Endothelial cell of umbilical vein (primary cell): ENCODE data around the gene STMN1. TPM values are rescaled to one million over a fixed set of nuclear protein-coding genes. Genes with fewer than 3 reads are reported as not detected.

ENCODE experiments used
- BruUV-seq: library from RNA; stranded (reverse); fragments of 400-500 nt; replicated peaks from 2 replicates; lab custom pipeline; 2021; lab: Mats Ljungman, UMichigan
- CTCF ChIA-PET: fragments of 300-600, 350-600 bp; sonication (Branson Sonifier 250); formaldehyde crosslinking; loops from one replicate; lab custom pipeline; 2021; ENCODE audit warnings: antibody characterized with exemption, inconsistent platforms; lab: Charles Lee
- POLR2A ChIA-PET: fragments of 300-600, 350-600 bp; sonication (Branson Sonifier 250); formaldehyde crosslinking; loops from one replicate; lab custom pipeline; 2021; ENCODE audit warnings: antibody characterized with exemption, inconsistent platforms; lab: Charles Lee
- DNase-seq: peaks from one replicate; pipeline ENCODE4 v3.0.0-alpha.2; 2011; ENCODE audit warnings: low read depth, low spot score
- FAIRE-seq: peaks from 2 replicates; lab custom pipeline; 2011; peaks lifted over from hg19 to GRCh38; lab: Jason Lieb, UNC
- H2AFZ ChIP-seq: 2 replicates; pipeline ENCODE4 v1.6.0; 2012; ENCODE audit warnings: low read depth, low read length, control low read depth, inconsistent platforms
- H3K27ac ChIP-seq: 2 replicates; pipeline ENCODE4 v1.5.1; 2011; ENCODE audit warnings: low read depth, mild to moderate bottlenecking, control low read depth, low read length, moderate library complexity; ENCODE audit not compliant: insufficient read depth
- H3K27me3 ChIP-seq, 2 experiments: 2 replicates each; pipeline versions ENCODE4 v1.6.0 to v1.6.1; 2011; ENCODE audit warnings: low read length in 2 of 2, mixed read lengths in 1 of 2; ENCODE audit not compliant: control insufficient read depth in 2 of 2, insufficient read depth in 2 of 2
- H3K36me3 ChIP-seq, 2 experiments: 2 replicates in 1 of 2; 3 replicates in 1 of 2; pipeline ENCODE4 v1.5.1; 2011; ENCODE audit warnings: low read length in 2 of 2, mild to moderate bottlenecking in 1 of 2, moderate library complexity in 1 of 2; ENCODE audit not compliant: control insufficient read depth in 2 of 2, insufficient read depth in 2 of 2; ENCODE audit errors: extremely low read depth in 1 of 2
- H3K4me1 ChIP-seq: 3 replicates; pipeline ENCODE4 v1.5.1; 2011; ENCODE audit warnings: mild to moderate bottlenecking, low read length; ENCODE audit not compliant: control insufficient read depth, insufficient read depth; ENCODE audit errors: extremely low read depth
- H3K4me2 ChIP-seq: 2 replicates; pipeline ENCODE4 v1.6.1; 2011; ENCODE audit warnings: low read length, control low read depth, mixed read lengths; ENCODE audit not compliant: insufficient read depth
- H3K4me3 ChIP-seq, 3 experiments: fragments of 200-600 bp in 1 of 3; sonication (generic), shearing (Covaris generic) in 1 of 3; replicated peaks in 1 of 3; 2 replicates each; pipeline ENCODE4 v1.5.1; 2011 to 2016; ENCODE audit warnings: control low read depth in 3 of 3, low read length in 3 of 3, mild to moderate bottlenecking in 2 of 3, inconsistent platforms in 1 of 3, low read depth in 1 of 3, moderate library complexity in 1 of 3; ENCODE audit not compliant: insufficient read depth in 1 of 3
- H3K79me2 ChIP-seq: 2 replicates; pipeline ENCODE4 v1.6.0; 2012; ENCODE audit warnings: low read length, inconsistent platforms; ENCODE audit not compliant: control insufficient read depth, insufficient read depth
- H3K9ac ChIP-seq: replicated peaks from 2 replicates; pipeline ENCODE3; 2011; ENCODE audit warnings: low read length, control low read depth; ENCODE audit not compliant: insufficient read depth; ENCODE audit errors: extremely low read depth
- H3K9me1 ChIP-seq: replicated peaks from 3 replicates; pipeline ENCODE4 v1.6.0; 2011; ENCODE audit warnings: mild to moderate bottlenecking, low read length; ENCODE audit not compliant: control insufficient read depth, insufficient read depth; ENCODE audit errors: extremely low read depth
- H3K9me3 ChIP-seq: replicated peaks from 2 replicates; pipeline ENCODE4 v1.5.1; 2012; ENCODE audit warnings: low read length, inconsistent platforms; ENCODE audit not compliant: control insufficient read depth, insufficient read depth
- H4K20me1 ChIP-seq: replicated peaks from 2 replicates; pipeline ENCODE3; 2011; ENCODE audit warnings: mild to moderate bottlenecking, low read length; ENCODE audit not compliant: control insufficient read depth, insufficient read depth; ENCODE audit errors: extremely low read depth
- CTCF ChIP-seq, 2 donors: IDR thresholded peaks; 1 replicate in 1 of 2; 2 replicates in 1 of 2; pipeline ENCODE4 v1.5.1; 2011; ENCODE audit warnings: low read length in 2 of 2, mild to moderate bottlenecking in 2 of 2, moderate library complexity in 2 of 2, control low read depth in 1 of 2, inconsistent platforms in 1 of 2, low read depth in 1 of 2; ENCODE audit not compliant: insufficient read depth in 1 of 2; ENCODE audit errors: extremely low read depth in 1 of 2
- EZH2 ChIP-seq: IDR thresholded peaks from 2 replicates; pipeline ENCODE4 v1.6.1; 2012; ENCODE audit warnings: borderline replicate concordance, low read depth, mild to moderate bottlenecking, moderate library complexity, low read length, inconsistent platforms; ENCODE audit not compliant: severe bottlenecking
- FOS ChIP-seq: IDR thresholded peaks from 2 replicates; pipeline ENCODE4 v1.6.1; 2011; ENCODE audit warnings: mild to moderate bottlenecking, low read length, moderate library complexity, borderline replicate concordance; ENCODE audit not compliant: insufficient read depth
- GATA2 ChIP-seq: IDR thresholded peaks from 2 replicates; pipeline ENCODE4 v1.7.0; 2011; ENCODE audit warnings: low read depth, mild to moderate bottlenecking, moderate library complexity, mixed read lengths, low read length; ENCODE audit not compliant: insufficient read length, insufficient read depth
- JUN ChIP-seq: IDR thresholded peaks from 2 replicates; pipeline ENCODE4 v1.6.1; 2011; ENCODE audit warnings: borderline replicate concordance, low read depth; ENCODE audit not compliant: insufficient read length, insufficient read depth
- MAX ChIP-seq: IDR thresholded peaks from 2 replicates; pipeline ENCODE4 v1.6.1; 2011; ENCODE audit not compliant: insufficient read depth, insufficient read length
- MYC ChIP-seq: IDR thresholded peaks from one replicate; pipeline ENCODE4 v1.6.1; 2011; ENCODE audit warnings: mild to moderate bottlenecking, low read depth, low read length
- POLR2A ChIP-seq: IDR thresholded peaks from 2 replicates; pipeline ENCODE4 v1.6.1; 2012; ENCODE audit warnings: low read depth, mild to moderate bottlenecking, control low read depth, low read length
- POLR2AphosphoS5 ChIP-seq: IDR thresholded peaks from 2 replicates; pipeline ENCODE4 v1.6.1; 2012; ENCODE audit warnings: low read depth, mild to moderate bottlenecking, control low read depth, low read length, moderate library complexity; ENCODE audit not compliant: insufficient read depth
- dilution Hi-C: fragments of 300-500 bp; cut with MboI; formaldehyde crosslinking; loops from one replicate; pipeline ENCODE4 v1.15.0; 2019; ENCODE audit warnings: low sequenced_read_pairs; ENCODE audit not compliant: extremely low pct_ligation_motif_present
- intact Hi-C: fragments of 100-400 bp; cut with micrococcal nuclease; formaldehyde crosslinking; loops from one replicate; pipeline ENCODE4 v1.10.0; 2022
- polyA plus RNA-seq, 4 experiments: library from polyadenylated mRNA; depleted of rRNA in 3 of 4; stranded (reverse) in 3 of 4; unstranded in 1 of 4; fragments of >200 nt; gene quantifications; 2 replicates each; pipeline versions ENCODE4 v1.2.1 to v1.2.3, GENCODE V29; 2011 to 2012; ENCODE audit warnings: missing spikeins in 1 of 4
- total RNA-seq: library from RNA; stranded (reverse); gene quantifications from 2 replicates; pipeline ENCODE4 v1.2.3, GENCODE V29; 2021

Gene STMN1
- total and polyA plus RNA-seq, 2 donors (not counting 3 experiments of a cell fraction or from before 2014, with no cell fraction given) = 102 to 503 TPM

GRCh38 chr1:25888426-25888987 lies 17.7 kb downstream of the STMN1 start:
- ChIA-PET POLR2A (no interaction called here), CTCF (interaction anchor here (0.9 to 1.1 kb wide), 2 partner anchors 13 to 109 kb away, joined by 3 read pairs; partner anchors contain the start of genes PAFAH2 and PAQR7)
- no peaks in the 10 kb centered on the region for H3K79me2 ChIP-seq
- intact Hi-C loops (no loop called here), dilution Hi-C loops (loop anchor here (25.0 kb wide), 1 partner anchor 99 kb away; the partner anchor contains the start of gene PAFAH2)
- no peak overlapping the region for H3K4me2 ChIP-seq
- H3K27me3 ChIP-seq = no peaks in the 10 kb centered on the region
- H3K27ac ChIP-seq = no peak overlapping the region
- H3K9ac ChIP-seq = no peak overlapping the region
- no peaks in the 10 kb centered on the region for H3K36me3 ChIP-seq
- no peaks in the 10 kb centered on the region for H3K9me3 ChIP-seq
- H3K4me3 ChIP-seq = no peak overlapping the region
- no peaks in the 10 kb centered on the region for H3K4me1 ChIP-seq
- H4K20me1 ChIP-seq = no peaks in the 10 kb centered on the region
- no peak for DNase-seq
- FAIRE-seq = no peak
- TF ChIP-seq MAX = no peak
- TF ChIP-seq MYC = no peak
- no peak for TF ChIP-seq EZH2
- TF ChIP-seq GATA2 = no peak
- TF ChIP-seq POLR2A = no peak
- no peak for TF ChIP-seq JUN
- no peak for TF ChIP-seq CTCF (IDR thresholded peaks at IDR 0.05; ENCODE audit: extremely low read depth in 1 of 2, insufficient read depth in 1 of 2, low read depth in 1 of 2, low read length in 2 of 2)
- no peak for TF ChIP-seq POLR2AphosphoS5
- TF ChIP-seq FOS = no peak
- no peak overlapping the region for H2AFZ ChIP-seq
- H3K9me1 ChIP-seq = no peaks in the 10 kb centered on the region
- BruUV-seq = no TSS peak
